PFSK-1 (cell line): ENCODE results near the gene CLEC4F.

ENCODE experiments used
- FOXP2 ChIP-seq: optimal IDR thresholded peaks from 2 replicates; pipeline ENCODE3; 2011; ENCODE audit warnings: borderline replicate concordance, control low read depth, inconsistent platforms; ENCODE audit not compliant: insufficient read depth; ENCODE audit errors: extremely low read length, extremely low read depth
- POLR2AphosphoS5 ChIP-seq: IDR thresholded peaks from 2 replicates; pipeline ENCODE4 v1.6.1; 2012; ENCODE audit warnings: low read depth, mild to moderate bottlenecking, control low read depth, low read length, moderate library complexity
- SIN3A ChIP-seq: IDR thresholded peaks from 2 replicates; pipeline ENCODE4 v1.6.1; 2012; ENCODE audit warnings: mild to moderate bottlenecking, low read length, moderate library complexity, borderline replicate concordance; ENCODE audit not compliant: insufficient read depth
- TAF1 ChIP-seq: IDR thresholded peaks from 2 replicates; pipeline ENCODE4 v1.6.1; 2012; ENCODE audit warnings: low read length, control low read depth, borderline replicate concordance; ENCODE audit not compliant: insufficient read depth
- TF ChIP-seq, protein P1 (sequence below), 2 experiments: IDR thresholded peaks; 2 replicates each; pipeline versions ENCODE4 v1.6.1 to v1.8.0; 2011 to 2012; ENCODE audit warnings: low read depth in 2 of 2, low read length in 2 of 2, control low read depth in 1 of 2, inconsistent platforms in 1 of 2, mild to moderate bottlenecking in 1 of 2, moderate library complexity in 1 of 2; ENCODE audit not compliant: insufficient read depth in 1 of 2

CLEC4F gene

DNA sequence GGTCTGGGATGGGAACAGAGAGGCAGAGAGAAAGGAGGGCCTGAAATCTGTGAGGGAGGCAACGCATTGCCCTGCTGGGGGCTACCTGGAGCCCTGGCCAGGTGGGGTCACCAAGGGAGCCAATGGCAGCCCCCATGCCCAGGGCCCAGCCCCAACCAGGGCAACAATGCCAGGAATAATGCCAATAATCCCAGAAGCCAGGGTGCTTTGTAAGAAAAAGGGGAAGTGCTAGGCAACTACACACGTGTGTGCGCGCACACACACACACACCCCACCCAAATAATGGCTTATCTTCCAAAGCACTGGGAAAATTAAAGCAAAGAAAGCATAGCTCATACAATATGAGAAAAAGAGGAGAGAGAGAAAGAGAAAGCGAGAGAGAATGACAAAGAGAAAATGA lies 7.0 kb upstream of the CLEC4F start:
- TF ChIP-seq SIN3A (no peak), POLR2AphosphoS5 (no peak), TAF1 (no peak), FOXP2 (no peak)
- TF ChIP-seq, protein P1, sequence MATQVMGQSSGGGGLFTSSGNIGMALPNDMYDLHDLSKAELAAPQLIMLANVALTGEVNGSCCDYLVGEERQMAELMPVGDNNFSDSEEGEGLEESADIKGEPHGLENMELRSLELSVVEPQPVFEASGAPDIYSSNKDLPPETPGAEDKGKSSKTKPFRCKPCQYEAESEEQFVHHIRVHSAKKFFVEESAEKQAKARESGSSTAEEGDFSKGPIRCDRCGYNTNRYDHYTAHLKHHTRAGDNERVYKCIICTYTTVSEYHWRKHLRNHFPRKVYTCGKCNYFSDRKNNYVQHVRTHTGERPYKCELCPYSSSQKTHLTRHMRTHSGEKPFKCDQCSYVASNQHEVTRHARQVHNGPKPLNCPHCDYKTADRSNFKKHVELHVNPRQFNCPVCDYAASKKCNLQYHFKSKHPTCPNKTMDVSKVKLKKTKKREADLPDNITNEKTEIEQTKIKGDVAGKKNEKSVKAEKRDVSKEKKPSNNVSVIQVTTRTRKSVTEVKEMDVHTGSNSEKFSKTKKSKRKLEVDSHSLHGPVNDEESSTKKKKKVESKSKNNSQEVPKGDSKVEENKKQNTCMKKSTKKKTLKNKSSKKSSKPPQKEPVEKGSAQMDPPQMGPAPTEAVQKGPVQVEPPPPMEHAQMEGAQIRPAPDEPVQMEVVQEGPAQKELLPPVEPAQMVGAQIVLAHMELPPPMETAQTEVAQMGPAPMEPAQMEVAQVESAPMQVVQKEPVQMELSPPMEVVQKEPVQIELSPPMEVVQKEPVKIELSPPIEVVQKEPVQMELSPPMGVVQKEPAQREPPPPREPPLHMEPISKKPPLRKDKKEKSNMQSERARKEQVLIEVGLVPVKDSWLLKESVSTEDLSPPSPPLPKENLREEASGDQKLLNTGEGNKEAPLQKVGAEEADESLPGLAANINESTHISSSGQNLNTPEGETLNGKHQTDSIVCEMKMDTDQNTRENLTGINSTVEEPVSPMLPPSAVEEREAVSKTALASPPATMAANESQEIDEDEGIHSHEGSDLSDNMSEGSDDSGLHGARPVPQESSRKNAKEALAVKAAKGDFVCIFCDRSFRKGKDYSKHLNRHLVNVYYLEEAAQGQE (IDR thresholded peaks at IDR 0.05; ENCODE audit: insufficient read depth in 1 of 2, low read depth in 2 of 2, low read length in 2 of 2), result no peak

DNA sequence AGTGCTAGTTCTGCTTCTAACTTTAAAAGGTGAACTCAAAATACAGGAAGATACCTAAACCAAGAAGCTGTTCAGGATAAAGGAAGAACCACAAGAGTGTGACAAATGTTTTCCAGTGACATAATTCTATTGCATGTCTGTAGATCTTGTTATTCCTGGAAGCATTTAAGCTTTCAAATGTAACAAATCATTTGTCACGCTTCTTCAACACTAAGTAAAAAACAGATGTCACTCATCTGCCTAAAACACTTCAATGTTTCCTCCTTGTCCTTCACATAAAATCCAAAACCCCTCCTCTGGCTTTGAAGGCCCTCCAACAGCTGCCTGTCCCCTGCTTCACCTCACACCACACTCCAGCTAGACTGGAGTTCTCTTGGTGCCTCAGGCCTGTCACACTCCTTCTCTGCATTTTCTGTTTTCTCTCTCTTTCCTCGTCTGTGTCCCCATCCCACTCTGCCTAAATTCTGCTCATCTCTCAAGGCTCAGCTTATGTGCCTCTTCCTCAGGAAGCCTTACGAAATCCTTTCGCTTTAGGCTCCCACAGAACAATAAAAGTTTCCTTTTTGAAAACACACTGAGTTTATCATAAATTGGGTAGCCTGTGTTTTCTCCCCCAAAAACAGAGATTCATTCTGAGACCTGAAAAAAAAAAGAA lies 6.4 kb upstream of the CLEC4F start:
- TF ChIP-seq SIN3A, result no peak
- no peak for TF ChIP-seq TAF1
- TF ChIP-seq, protein P1 (IDR thresholded peaks at IDR 0.05; ENCODE audit: insufficient read depth in 1 of 2, low read depth in 2 of 2, low read length in 2 of 2), result no peak
- no peak for TF ChIP-seq FOXP2
- no peak for TF ChIP-seq POLR2AphosphoS5

DNA sequence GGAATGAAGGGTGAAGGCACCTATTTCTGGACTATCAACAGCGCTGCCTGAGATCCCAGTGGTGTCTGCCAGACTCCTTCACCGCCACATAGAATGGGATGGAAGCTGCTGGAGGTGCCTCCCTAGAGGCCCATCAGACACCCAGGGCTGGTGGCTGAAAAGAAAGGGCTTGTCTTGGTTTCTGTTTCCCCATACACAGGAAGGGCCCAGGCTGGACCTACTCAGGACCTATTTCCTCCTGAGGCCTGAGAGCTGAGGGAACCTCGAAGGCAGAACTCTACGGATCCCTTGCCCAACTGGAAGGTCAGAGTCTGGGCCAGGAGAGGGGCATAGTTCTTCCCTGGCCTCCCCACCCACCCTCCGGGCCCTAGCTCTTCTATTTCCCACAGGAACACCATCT lies 2.9 kb upstream of the CLEC4F start:
- TF ChIP-seq, protein P1 (IDR thresholded peaks at IDR 0.05; ENCODE audit: insufficient read depth in 1 of 2, low read depth in 2 of 2, low read length in 2 of 2), result no peak
- no peak for TF ChIP-seq TAF1
- no peak for TF ChIP-seq POLR2AphosphoS5
- no peak for TF ChIP-seq FOXP2
- TF ChIP-seq SIN3A, result no peak

DNA sequence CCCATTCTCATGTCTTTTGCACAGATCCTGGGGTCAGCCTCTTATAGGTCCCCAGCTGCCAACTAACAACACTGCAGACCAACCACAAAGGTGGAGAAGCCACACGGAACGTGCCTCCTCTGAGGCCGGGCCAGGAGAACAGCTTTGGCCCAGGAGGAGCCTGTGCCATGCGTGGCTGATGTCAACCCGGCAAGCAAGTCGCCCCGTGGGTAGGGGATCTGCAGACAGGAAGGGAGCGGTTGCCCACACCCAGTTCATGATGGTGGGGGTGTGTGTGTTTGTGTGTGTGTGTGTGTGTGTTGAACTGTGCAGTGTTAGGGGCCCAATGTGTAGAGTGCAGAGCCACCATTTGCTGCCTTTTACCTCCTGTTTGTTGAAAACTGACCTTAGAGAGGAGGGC lies 2.4 kb upstream of the CLEC4F start:
- TF ChIP-seq, protein P1 (IDR thresholded peaks at IDR 0.05; ENCODE audit: insufficient read depth in 1 of 2, low read depth in 2 of 2, low read length in 2 of 2), result no peak
- TF ChIP-seq TAF1 (no peak), FOXP2 (no peak), POLR2AphosphoS5 (no peak), SIN3A (no peak)

DNA sequence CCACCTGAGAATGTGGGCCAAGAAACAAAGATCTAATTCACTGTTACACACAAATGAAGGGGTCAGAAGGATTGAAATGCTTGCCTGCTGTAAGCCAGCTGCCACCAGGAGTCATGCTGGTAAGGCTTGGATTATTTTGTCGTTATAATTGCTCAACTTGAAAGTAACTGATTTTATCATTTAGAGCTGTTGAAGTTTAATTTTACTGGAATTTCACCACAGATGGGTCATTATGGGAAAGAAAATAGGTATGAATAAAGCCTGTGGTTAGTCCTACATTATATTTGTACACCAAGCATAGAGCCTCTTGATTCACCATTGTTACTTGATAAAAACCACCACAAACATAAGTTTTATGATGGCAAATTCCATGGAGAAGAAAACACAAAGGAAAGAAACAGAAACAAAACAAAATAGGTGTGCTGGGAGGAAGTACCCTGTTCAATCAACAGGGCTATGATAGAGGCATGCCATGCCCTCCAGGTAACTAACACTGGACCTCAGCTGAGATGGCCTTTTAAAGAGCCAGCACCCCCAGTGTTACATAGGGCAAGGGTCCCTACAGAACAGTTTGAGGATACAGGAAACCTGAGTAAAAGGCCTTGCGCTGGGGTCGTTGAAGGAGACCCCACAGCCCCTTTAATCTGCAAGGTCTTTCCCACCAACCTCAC lies 3.0 kb downstream of the CLEC4F start:
- no peak for TF ChIP-seq POLR2AphosphoS5
- TF ChIP-seq FOXP2, result no peak
- no peak for TF ChIP-seq TAF1
- TF ChIP-seq, protein P1 (IDR thresholded peaks at IDR 0.05; ENCODE audit: insufficient read depth in 1 of 2, low read depth in 2 of 2, low read length in 2 of 2), result no peak
- no peak for TF ChIP-seq SIN3A
